Measurements from ENCODE around the gene SPOCK1.

- TF ChIP-seq, protein P1, sequence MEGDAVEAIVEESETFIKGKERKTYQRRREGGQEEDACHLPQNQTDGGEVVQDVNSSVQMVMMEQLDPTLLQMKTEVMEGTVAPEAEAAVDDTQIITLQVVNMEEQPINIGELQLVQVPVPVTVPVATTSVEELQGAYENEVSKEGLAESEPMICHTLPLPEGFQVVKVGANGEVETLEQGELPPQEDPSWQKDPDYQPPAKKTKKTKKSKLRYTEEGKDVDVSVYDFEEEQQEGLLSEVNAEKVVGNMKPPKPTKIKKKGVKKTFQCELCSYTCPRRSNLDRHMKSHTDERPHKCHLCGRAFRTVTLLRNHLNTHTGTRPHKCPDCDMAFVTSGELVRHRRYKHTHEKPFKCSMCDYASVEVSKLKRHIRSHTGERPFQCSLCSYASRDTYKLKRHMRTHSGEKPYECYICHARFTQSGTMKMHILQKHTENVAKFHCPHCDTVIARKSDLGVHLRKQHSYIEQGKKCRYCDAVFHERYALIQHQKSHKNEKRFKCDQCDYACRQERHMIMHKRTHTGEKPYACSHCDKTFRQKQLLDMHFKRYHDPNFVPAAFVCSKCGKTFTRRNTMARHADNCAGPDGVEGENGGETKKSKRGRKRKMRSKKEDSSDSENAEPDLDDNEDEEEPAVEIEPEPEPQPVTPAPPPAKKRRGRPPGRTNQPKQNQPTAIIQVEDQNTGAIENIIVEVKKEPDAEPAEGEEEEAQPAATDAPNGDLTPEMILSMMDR (IDR thresholded peaks at IDR 0.05; ENCODE audit: borderline replicate concordance, extremely low read depth, low read length, poor library complexity, severe bottlenecking), result no peak
- TF ChIP-seq EZH2 (IDR thresholded peaks at IDR 0.05; ENCODE audit: borderline replicate concordance, low read depth, low read length, severe bottlenecking), result no peak
Observed at GRCh38 chr5:137280656-137281055, 218.5 kb downstream of the SPOCK1 start.
